GM06990 (cell line): ENCODE data around the gene EPHA1.

Experiments
- DNase-seq: peaks from one replicate; pipeline ENCODE4 v3.0.0-alpha.2; 2011; ENCODE audit not compliant: insufficient read length; ENCODE audit errors: extremely low read depth
- H3K27me3 ChIP-seq: replicated peaks from 2 replicates; pipeline ENCODE4 v1.6.0; 2011; ENCODE audit warnings: low read length; ENCODE audit not compliant: control insufficient read depth, insufficient read depth
- H3K36me3 ChIP-seq: 2 replicates; pipeline ENCODE4 v1.5.1; 2011; ENCODE audit warnings: low read length; ENCODE audit not compliant: control insufficient read depth, insufficient read depth
- H3K4me3 ChIP-seq: replicated peaks from 2 replicates; pipeline ENCODE4 v1.5.1; 2011; ENCODE audit warnings: low read depth, mild to moderate bottlenecking, control low read depth, low read length
- CTCF ChIP-seq: IDR thresholded peaks from 2 replicates; pipeline ENCODE4 v1.5.1; 2011; ENCODE audit warnings: low read length, control low read depth, mild to moderate bottlenecking, inconsistent platforms; ENCODE audit not compliant: insufficient read depth, poor library complexity, severe bottlenecking

Gene EPHA1

GRCh38 chr7:143390773-143391317 is 17.8 kb downstream of the EPHA1 start:
- TF ChIP-seq CTCF, result no peak
- DNase-seq, result no peak
- Histone ChIP-seq H3K27me3 (no peaks in the 10 kb centered on the region), H3K4me3 (no peak overlapping the region), H3K36me3 (peaks cover 34% of the 10 kb centered on the region)

GRCh38 chr7:143390104-143390772 is 18.4 kb downstream of the EPHA1 start:
- peaks cover 34% of the 10 kb centered on the region for H3K36me3 ChIP-seq
- DNase-seq, result no peak
- TF ChIP-seq CTCF, result no peak

GRCh38 chr7:143389316-143390103 is 19.1 kb downstream of the EPHA1 start:
- DNase-seq, result no peak
- Histone ChIP-seq H3K36me3 (peaks cover 37% of the 10 kb centered on the region), H3K4me3 (no peak overlapping the region), H3K27me3 (no peaks in the 10 kb centered on the region)
- TF ChIP-seq CTCF, result no peak

More at GRCh38 chr7:143390104-143390772, 18.4 kb downstream of the EPHA1 start:
- no peaks in the 10 kb centered on the region for H3K27me3 ChIP-seq
- no peak overlapping the region for H3K4me3 ChIP-seq

- no peak for TF ChIP-seq CTCF
- Histone ChIP-seq H3K27me3 (no peaks in the 10 kb centered on the region), H3K36me3 (peaks cover 37% of the 10 kb centered on the region), H3K4me3 (no peak overlapping the region)
- DNase-seq, result no peak
Measured at GRCh38 chr7:143388491-143389101, 20.1 kb downstream of the EPHA1 start.

DNA sequence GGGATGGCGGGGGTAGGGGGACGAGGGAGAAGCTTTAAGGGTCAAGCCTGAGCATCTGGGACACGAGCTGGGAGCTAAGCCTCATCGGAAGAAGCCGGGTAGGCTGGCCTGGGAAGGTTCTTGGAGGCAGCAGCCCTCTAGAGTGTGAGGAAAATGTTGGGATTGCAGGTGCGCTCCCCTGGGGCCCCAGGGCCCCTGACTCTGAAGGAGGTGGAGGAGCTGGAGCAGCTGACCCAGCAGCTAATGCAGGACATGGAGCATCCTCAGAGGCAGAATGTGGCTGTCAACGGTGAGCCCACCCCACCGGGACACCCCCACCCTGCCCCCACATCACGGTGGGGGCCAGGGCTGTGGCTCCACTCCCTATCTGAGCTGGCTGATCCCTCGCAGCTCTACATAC is 20.6 kb downstream of the EPHA1 start:
- Histone ChIP-seq H3K27me3 (no peaks in the 10 kb centered on the region), H3K36me3 (peaks cover 37% of the 10 kb centered on the region), H3K4me3 (no peak overlapping the region)
- TF ChIP-seq CTCF, result no peak
- no peak for DNase-seq
